Measurements from ENCODE around the gene OTUD1. TPM values are rescaled to one million over a fixed set of nuclear protein-coding genes. Genes with fewer than 3 reads are reported as not detected.

Gene OTUD1
- total RNA-seq, 6 experiments from 2014 or later = 3.6 to 4.9 (median 4.0) TPM

DNA sequence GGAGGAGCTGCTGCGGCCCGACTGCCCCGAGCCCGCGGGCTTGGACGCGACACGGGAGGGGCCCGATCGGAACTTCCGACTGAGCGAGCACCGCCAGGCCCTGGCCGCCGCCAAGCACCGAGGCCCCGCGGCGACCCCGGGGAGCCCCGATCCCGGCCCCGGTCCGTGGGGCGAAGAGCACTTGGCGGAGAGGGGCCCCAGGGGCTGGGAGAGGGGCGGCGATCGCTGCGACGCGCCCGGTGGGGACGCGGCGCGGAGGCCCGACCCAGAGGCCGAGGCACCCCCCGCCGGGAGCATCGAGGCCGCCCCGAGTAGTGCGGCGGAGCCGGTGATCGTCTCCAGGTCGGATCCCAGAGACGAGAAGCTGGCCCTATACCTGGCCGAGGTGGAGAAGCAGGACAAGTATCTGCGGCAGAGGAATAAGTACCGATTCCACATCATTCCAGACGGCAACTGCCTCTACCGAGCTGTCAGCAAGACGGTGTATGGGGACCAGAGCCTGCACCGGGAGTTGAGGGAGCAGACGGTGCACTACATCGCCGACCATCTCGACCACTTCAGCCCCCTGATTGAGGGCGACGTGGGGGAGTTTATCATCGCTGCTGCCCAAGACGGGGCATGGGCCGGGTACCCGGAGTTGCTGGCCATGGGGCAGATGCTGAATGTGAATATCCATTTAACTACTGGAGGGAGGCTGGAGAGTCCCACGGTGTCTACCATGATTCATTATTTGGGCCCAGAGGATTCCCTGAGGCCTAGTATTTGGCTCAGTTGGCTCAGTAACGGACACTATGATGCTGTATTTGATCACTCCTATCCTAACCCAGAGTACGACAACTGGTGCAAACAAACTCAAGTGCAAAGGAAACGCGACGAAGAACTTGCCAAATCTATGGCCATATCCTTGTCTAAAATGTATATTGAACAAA is 1.4 kb downstream of the OTUD1 start:
- Mint-ChIP-seq H3K9me3 (no peaks in the 10 kb centered on the region), H3K4me1 (ENCODE audit: low read depth) (peaks cover 29% of the 10 kb centered on the region), H3K27me3 (ENCODE audit: insufficient read depth) (peaks cover under 1% of the 10 kb centered on the region; the same call in 1 of the 2 replicates), H3K36me3 (ENCODE audit: low read depth) (no peaks in the 10 kb centered on the region), H3K27ac (peak overlapping the region; percentile 88), H3K4me3 (peak overlapping the region; percentile 92)
- DNase-seq = peak; percentile 46
- TF ChIP-seq, protein P1, sequence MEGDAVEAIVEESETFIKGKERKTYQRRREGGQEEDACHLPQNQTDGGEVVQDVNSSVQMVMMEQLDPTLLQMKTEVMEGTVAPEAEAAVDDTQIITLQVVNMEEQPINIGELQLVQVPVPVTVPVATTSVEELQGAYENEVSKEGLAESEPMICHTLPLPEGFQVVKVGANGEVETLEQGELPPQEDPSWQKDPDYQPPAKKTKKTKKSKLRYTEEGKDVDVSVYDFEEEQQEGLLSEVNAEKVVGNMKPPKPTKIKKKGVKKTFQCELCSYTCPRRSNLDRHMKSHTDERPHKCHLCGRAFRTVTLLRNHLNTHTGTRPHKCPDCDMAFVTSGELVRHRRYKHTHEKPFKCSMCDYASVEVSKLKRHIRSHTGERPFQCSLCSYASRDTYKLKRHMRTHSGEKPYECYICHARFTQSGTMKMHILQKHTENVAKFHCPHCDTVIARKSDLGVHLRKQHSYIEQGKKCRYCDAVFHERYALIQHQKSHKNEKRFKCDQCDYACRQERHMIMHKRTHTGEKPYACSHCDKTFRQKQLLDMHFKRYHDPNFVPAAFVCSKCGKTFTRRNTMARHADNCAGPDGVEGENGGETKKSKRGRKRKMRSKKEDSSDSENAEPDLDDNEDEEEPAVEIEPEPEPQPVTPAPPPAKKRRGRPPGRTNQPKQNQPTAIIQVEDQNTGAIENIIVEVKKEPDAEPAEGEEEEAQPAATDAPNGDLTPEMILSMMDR (IDR thresholded peaks at IDR 0.05) = no peak

- Mint-ChIP-seq H3K27ac (peak overlapping the region; percentile 88), H3K27me3 (ENCODE audit: insufficient read depth) (no peaks in the 10 kb centered on the region; the same call in 1 of the 2 replicates), H3K9me3 (no peaks in the 10 kb centered on the region), H3K4me1 (ENCODE audit: low read depth) (peaks cover 29% of the 10 kb centered on the region), H3K4me3 (peak overlapping the region; percentile 92), H3K36me3 (ENCODE audit: low read depth) (no peaks in the 10 kb centered on the region)
- TF ChIP-seq, protein P1 (IDR thresholded peaks at IDR 0.05) = no peak
- no peak for DNase-seq
Measured at GRCh38 chr10:23441251-23441650, 2.4 kb downstream of the OTUD1 start.

- Mint-ChIP-seq H3K4me1 (ENCODE audit: low read depth) (peaks cover 29% of the 10 kb centered on the region), H3K36me3 (ENCODE audit: low read depth) (no peaks in the 10 kb centered on the region), H3K27me3 (ENCODE audit: insufficient read depth) (no peaks in the 10 kb centered on the region; the same call in 1 of the 2 replicates), H3K9me3 (no peaks in the 10 kb centered on the region), H3K27ac (no peak overlapping the region), H3K4me3 (no peak overlapping the region)
- DNase-seq = no peak
- TF ChIP-seq, protein P1 (IDR thresholded peaks at IDR 0.05) = no peak
Measured at GRCh38 chr10:23442936-23443335, 4.1 kb downstream of the OTUD1 start.

- no peaks in the 10 kb centered on the region for H3K36me3 Mint-ChIP-seq (ENCODE audit: low read depth)
- TF ChIP-seq, protein P1 (IDR thresholded peaks at IDR 0.05) = no peak
- H3K4me1 Mint-ChIP-seq (ENCODE audit: low read depth) = peaks cover 24% of the 10 kb centered on the region
- H3K9me3 Mint-ChIP-seq = no peaks in the 10 kb centered on the region
- DNase-seq = no peak
- no peak overlapping the region for H3K27ac Mint-ChIP-seq
- H3K4me3 Mint-ChIP-seq = no peak overlapping the region
- H3K27me3 Mint-ChIP-seq (ENCODE audit: insufficient read depth) = no peaks in the 10 kb centered on the region
Measured at GRCh38 chr10:23445591-23445990, 6.7 kb downstream of the OTUD1 start.

GRCh38 chr10:23448323-23448722 is 9.4 kb downstream of the OTUD1 start:
- TF ChIP-seq, protein P1 (IDR thresholded peaks at IDR 0.05) = no peak
- no peak overlapping the region for H3K27ac Mint-ChIP-seq

More at GRCh38 chr10:23448323-23448722, 9.4 kb downstream of the OTUD1 start:
- Mint-ChIP-seq H3K4me1 (ENCODE audit: low read depth) (no peaks in the 10 kb centered on the region), H3K36me3 (ENCODE audit: low read depth) (no peaks in the 10 kb centered on the region), H3K4me3 (no peak overlapping the region), H3K27me3 (ENCODE audit: insufficient read depth) (no peaks in the 10 kb centered on the region), H3K9me3 (no peaks in the 10 kb centered on the region)
- DNase-seq = no peak

Measured in HFFc6 (cell line).